Astrocyte of the spinal cord (primary cell): ENCODE data around the gene LIME1.

Source experiments
- DNase-seq: peaks from one replicate; pipeline ENCODE4 v3.0.0; 2011; ENCODE audit warnings: low read depth, low spot score
- H3K4me3 ChIP-seq: 2 replicates; pipeline ENCODE4 v1.5.1; 2011; ENCODE audit warnings: low read depth, mild to moderate bottlenecking, low read length, moderate library complexity
- CTCF ChIP-seq: IDR thresholded peaks from 2 replicates; pipeline ENCODE4 v1.5.1; 2012; ENCODE audit warnings: low read depth, mild to moderate bottlenecking, low read length, inconsistent platforms
- in situ Hi-C: cut with HindIII; loops from 2 replicates; pipeline ENCODE4 v1.10.0; 2017; ENCODE audit warnings: low sequenced_read_pairs

The LIME1 gene

GRCh38 chr20:63745961-63746731 lies 9.7 kb downstream of the LIME1 start:
- no peak for TF ChIP-seq CTCF
- in situ Hi-C loops, result no loop called here
- H3K4me3 ChIP-seq, result no peak overlapping the region
- DNase-seq, result no peak

GRCh38 chr20:63746751-63747315 lies 10.4 kb downstream of the LIME1 start:
- in situ Hi-C loops, result no loop called here
- DNase-seq, result no peak
- no peak overlapping the region for H3K4me3 ChIP-seq
- no peak for TF ChIP-seq CTCF

GRCh38 chr20:63747622-63748069 lies 11.2 kb downstream of the LIME1 start:
- in situ Hi-C loops, result no loop called here
- no peak for TF ChIP-seq CTCF
- no peak for DNase-seq
- no peak overlapping the region for H3K4me3 ChIP-seq

GRCh38 chr20:63748070-63748933 lies 11.8 kb downstream of the LIME1 start:
- in situ Hi-C loops, result no loop called here
- H3K4me3 ChIP-seq, result no peak overlapping the region
- TF ChIP-seq CTCF, result no peak
- DNase-seq, result no peak

- no peak for TF ChIP-seq CTCF
- H3K4me3 ChIP-seq, result no peak overlapping the region
- in situ Hi-C loops, result no loop called here
- DNase-seq, result no peak
These were observed 12.4 kb downstream of the LIME1 start for GRCh38 chr20:63748934-63749270.

GRCh38 chr20:63749597-63750508 lies 13.4 kb downstream of the LIME1 start:
- no peak overlapping the region for H3K4me3 ChIP-seq
- in situ Hi-C loops, result no loop called here
- no peak for DNase-seq
- no peak for TF ChIP-seq CTCF
